ES-I3 (cell line): ENCODE measurements around the gene HAGHL.

ENCODE experiments used
- H3K36me3 ChIP-seq: 2 replicates; pipeline ENCODE4 v1.6.1; 2013; ENCODE audit warnings: mild to moderate bottlenecking, low read length, control low read depth, moderate library complexity; ENCODE audit not compliant: insufficient read depth
- H3K4me1 ChIP-seq: 2 replicates; pipeline ENCODE4 v1.6.1; 2013; ENCODE audit warnings: mild to moderate bottlenecking, control low read depth, low read length; ENCODE audit not compliant: insufficient read depth
- H3K9ac ChIP-seq: 2 replicates; pipeline ENCODE4 v1.6.1; 2013; ENCODE audit warnings: low read depth, mild to moderate bottlenecking, low read length, moderate library complexity
- H3K9me3 ChIP-seq: 2 replicates; pipeline ENCODE4 v1.6.1; 2013; ENCODE audit warnings: mild to moderate bottlenecking, low read length, moderate library complexity; ENCODE audit not compliant: control insufficient read depth, insufficient read depth

HAGHL gene

GRCh38 chr16:777826-778225 is 50.9 kb downstream of the HAGHL start:
- no peaks in the 10 kb centered on the region for H3K36me3 ChIP-seq
- no peaks in the 10 kb centered on the region for H3K9me3 ChIP-seq
- no peak overlapping the region for H3K9ac ChIP-seq
- H3K4me1 ChIP-seq = peaks cover 4% of the 10 kb centered on the region; the same call in 1 of the 2 replicates

- Histone ChIP-seq H3K9ac (no peak overlapping the region), H3K9me3 (no peaks in the 10 kb centered on the region), H3K4me1 (peaks cover 4% of the 10 kb centered on the region; the same call in 1 of the 2 replicates), H3K36me3 (no peaks in the 10 kb centered on the region)
Measured at GRCh38 chr16:778447-778846, 51.5 kb downstream of the HAGHL start.

- Histone ChIP-seq H3K9ac (no peak overlapping the region), H3K36me3 (no peaks in the 10 kb centered on the region), H3K9me3 (no peaks in the 10 kb centered on the region), H3K4me1 (peaks cover 4% of the 10 kb centered on the region; the same call in 1 of the 2 replicates)
Measured at GRCh38 chr16:778909-779527, 52.1 kb downstream of the HAGHL start.
